ENCODE data around the gene DGKB. TPM values are rescaled to one million over a fixed set of nuclear protein-coding genes. Genes with fewer than 3 reads are reported as not detected.

DGKB gene
- total RNA-seq, 1 experiment from 2014 or later: not detected

- no peaks in the 10 kb centered on the region for H3K4me1 ChIP-seq (ENCODE audit: control insufficient read depth, insufficient read depth, low read length)
- no peaks in the 10 kb centered on the region for H3K36me3 ChIP-seq (ENCODE audit: control insufficient read depth, insufficient read depth, low read length)
- no peak for TF ChIP-seq POLR2AphosphoS5 (IDR thresholded peaks at IDR 0.05; ENCODE audit: low read depth, low read length)
- TF ChIP-seq TCF7L2 (IDR thresholded peaks at IDR 0.05; ENCODE audit: low read depth, low read length): no peak
- TF ChIP-seq, protein P1, sequence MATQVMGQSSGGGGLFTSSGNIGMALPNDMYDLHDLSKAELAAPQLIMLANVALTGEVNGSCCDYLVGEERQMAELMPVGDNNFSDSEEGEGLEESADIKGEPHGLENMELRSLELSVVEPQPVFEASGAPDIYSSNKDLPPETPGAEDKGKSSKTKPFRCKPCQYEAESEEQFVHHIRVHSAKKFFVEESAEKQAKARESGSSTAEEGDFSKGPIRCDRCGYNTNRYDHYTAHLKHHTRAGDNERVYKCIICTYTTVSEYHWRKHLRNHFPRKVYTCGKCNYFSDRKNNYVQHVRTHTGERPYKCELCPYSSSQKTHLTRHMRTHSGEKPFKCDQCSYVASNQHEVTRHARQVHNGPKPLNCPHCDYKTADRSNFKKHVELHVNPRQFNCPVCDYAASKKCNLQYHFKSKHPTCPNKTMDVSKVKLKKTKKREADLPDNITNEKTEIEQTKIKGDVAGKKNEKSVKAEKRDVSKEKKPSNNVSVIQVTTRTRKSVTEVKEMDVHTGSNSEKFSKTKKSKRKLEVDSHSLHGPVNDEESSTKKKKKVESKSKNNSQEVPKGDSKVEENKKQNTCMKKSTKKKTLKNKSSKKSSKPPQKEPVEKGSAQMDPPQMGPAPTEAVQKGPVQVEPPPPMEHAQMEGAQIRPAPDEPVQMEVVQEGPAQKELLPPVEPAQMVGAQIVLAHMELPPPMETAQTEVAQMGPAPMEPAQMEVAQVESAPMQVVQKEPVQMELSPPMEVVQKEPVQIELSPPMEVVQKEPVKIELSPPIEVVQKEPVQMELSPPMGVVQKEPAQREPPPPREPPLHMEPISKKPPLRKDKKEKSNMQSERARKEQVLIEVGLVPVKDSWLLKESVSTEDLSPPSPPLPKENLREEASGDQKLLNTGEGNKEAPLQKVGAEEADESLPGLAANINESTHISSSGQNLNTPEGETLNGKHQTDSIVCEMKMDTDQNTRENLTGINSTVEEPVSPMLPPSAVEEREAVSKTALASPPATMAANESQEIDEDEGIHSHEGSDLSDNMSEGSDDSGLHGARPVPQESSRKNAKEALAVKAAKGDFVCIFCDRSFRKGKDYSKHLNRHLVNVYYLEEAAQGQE (IDR thresholded peaks at IDR 0.05; ENCODE audit: insufficient read depth in 1 of 2, low read depth in 2 of 2, low read length in 1 of 2): no peak
- TF ChIP-seq SIN3A (IDR thresholded peaks at IDR 0.05; ENCODE audit: borderline replicate concordance, insufficient read depth, low read depth, low read length): no peak
- TF ChIP-seq CTCF (IDR thresholded peaks at IDR 0.05): no peak
- no peak overlapping the region for H3K27ac ChIP-seq (ENCODE audit: low read length)
- H3K27me3 ChIP-seq (ENCODE audit: control insufficient read depth, insufficient read depth, low read length): no peaks in the 10 kb centered on the region
- intact Hi-C loops (cut with micrococcal nuclease; ENCODE audit: unreplicated experiment): no loop called here
- ATAC-seq (no peak), DNase-seq (ENCODE audit: low read depth, low spot score) (no peak)
- POLR2A ChIA-PET: no interaction called here
- H3K9me3 ChIP-seq (ENCODE audit: control insufficient read depth, insufficient read depth, low read depth, low read length): no peaks in the 10 kb centered on the region; the same call in 1 of the 2 replicates
- CTCF ChIA-PET: no interaction called here
- no TSS peak for BruUV-seq (replicated peaks)
- H3K4me3 ChIP-seq (ENCODE audit: low read depth in 2 of 2, low read length in 2 of 2): no peak overlapping the region
- in situ Hi-C loops (cut with HindIII; ENCODE audit: low pct_unique_long_range_greater_than_20kb, low sequenced_read_pairs): no loop called here
These were observed 61.5 kb downstream of the DGKB start for GRCh38 chr7:14841086-14841485.

- H3K27ac ChIP-seq (ENCODE audit: low read length): no peak overlapping the region
- H3K36me3 ChIP-seq (ENCODE audit: control insufficient read depth, insufficient read depth, low read length): no peaks in the 10 kb centered on the region
- TF ChIP-seq POLR2AphosphoS5 (IDR thresholded peaks at IDR 0.05; ENCODE audit: low read depth, low read length) (no peak), CTCF (IDR thresholded peaks at IDR 0.05) (no peak), SIN3A (IDR thresholded peaks at IDR 0.05; ENCODE audit: borderline replicate concordance, insufficient read depth, low read depth, low read length) (no peak), TCF7L2 (IDR thresholded peaks at IDR 0.05; ENCODE audit: low read depth, low read length) (no peak)
- TF ChIP-seq, protein P1 (IDR thresholded peaks at IDR 0.05; ENCODE audit: insufficient read depth in 1 of 2, low read depth in 2 of 2, low read length in 1 of 2): no peak
- POLR2A ChIA-PET: no interaction called here
- in situ Hi-C loops (cut with HindIII; ENCODE audit: low pct_unique_long_range_greater_than_20kb, low sequenced_read_pairs) (no loop called here), intact Hi-C loops (cut with micrococcal nuclease; ENCODE audit: unreplicated experiment) (no loop called here)
- no peaks in the 10 kb centered on the region; the same call in 1 of the 2 replicates for H3K9me3 ChIP-seq (ENCODE audit: control insufficient read depth, insufficient read depth, low read depth, low read length)
- DNase-seq (ENCODE audit: low read depth, low spot score) (no peak), ATAC-seq (no peak)
- no peaks in the 10 kb centered on the region; the same call in 1 of the 2 replicates for H3K4me1 ChIP-seq (ENCODE audit: control insufficient read depth, insufficient read depth, low read length)
- H3K27me3 ChIP-seq (ENCODE audit: control insufficient read depth, insufficient read depth, low read length): no peaks in the 10 kb centered on the region
- CTCF ChIA-PET: no interaction called here
- no TSS peak for BruUV-seq (replicated peaks)
- H3K4me3 ChIP-seq (ENCODE audit: low read depth in 2 of 2, low read length in 2 of 2): no peak overlapping the region
These were observed 63.2 kb downstream of the DGKB start for GRCh38 chr7:14839307-14839706.
